Measurements from ENCODE around the gene BACH2.
"Not testable (repeated sequence)": the region's sequence is repeated elsewhere in the genome, so short reads cannot be mapped to it uniquely, and the experiment has no call there.

Gene BACH2

DNA sequence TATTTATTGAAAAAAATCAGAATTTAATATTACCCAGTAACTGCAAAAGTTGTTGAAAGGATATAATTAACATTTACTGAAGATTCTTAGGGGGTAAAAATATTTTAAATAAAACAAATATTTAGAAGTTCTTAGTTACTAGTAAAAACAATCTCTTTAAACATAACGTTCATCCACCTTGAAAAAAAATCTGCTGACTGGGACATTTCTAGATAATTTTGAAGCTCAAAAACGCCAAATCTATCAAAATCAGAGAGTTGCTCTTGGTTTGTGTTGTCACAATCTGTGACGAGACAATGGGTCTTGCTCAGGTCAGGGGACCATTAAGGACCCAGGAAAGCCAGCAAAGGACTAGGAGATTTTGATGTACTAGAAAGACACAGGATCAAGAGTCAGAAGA is 177.0 kb downstream of the BACH2 start:
- DNase-seq: no peak

DNA sequence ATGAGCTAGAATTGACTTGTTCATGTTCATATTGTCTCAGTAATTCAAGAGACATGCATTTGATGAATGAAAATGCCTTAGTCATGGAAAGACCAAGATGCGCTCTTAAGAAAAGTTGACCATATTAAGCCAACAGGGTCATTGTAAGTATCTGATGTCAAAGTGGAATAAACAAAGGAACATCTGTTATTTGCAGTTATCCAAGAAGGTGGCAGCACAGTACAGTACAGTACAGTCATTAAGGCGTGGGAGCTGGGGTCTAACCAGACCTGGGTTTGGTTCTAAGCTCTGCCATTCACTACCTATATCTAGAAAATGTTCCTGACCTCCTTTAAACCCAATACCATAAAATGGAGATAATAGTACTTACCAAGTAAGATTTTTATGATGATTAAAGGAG is 178.1 kb downstream of the BACH2 start:
- no peak for DNase-seq

DNA sequence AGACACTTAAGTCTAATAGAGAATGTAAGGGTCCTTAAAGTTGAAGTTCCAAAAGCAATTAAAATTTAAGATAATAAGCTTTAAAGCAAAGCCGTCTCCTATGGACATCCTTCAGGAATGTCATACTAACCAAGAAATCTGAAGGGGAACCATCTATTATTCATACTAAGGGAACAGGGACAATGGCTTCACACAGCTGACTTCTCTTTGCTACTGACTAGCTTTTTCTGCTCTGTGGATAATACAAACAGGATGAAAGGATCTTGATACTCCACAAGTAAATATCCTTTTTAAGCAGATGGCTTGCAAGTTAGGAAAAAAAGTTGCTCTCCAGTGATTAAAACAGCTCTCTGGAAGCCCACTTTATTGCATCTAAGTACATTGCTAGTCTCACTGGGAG is 178.6 kb downstream of the BACH2 start:
- DNase-seq: no peak

DNA sequence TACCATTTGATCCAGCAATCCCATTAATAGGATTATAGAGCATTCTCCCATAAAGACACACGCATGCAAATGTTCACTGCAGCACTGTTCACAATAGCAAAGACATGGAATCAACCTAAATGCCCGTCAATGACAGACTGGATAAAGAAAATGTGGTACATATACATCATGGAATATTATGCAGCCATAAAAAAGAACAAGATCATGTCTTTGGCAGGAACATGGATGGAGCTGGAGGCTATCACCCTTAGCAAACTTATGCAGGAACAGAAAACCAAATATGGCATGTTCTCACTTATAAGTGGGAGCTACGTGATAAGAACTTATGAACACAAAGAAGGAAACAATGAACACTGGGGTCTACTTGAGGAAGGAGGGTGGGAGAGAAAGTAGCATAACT is 180.5 kb downstream of the BACH2 start:
- not testable (repeated sequence) for DNase-seq

DNA sequence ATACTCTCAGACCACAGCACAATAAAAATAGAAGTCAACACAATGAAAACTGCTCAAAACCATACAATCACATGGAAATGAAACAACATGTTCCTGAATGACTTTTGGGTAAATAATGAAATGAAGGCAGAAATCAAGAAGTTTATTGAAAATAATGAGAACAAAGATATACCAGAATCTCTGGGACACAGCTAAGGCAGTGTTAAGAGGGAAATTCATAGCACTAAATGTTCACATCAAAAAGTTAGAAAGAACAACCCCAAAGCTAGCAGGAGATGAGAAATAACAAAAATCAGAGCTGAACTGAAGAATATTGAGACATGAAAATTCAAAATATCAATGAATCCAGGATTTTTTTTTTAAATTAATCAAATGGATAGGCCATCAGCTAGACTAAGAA is 183.3 kb downstream of the BACH2 start:
- no peak for DNase-seq

DNA sequence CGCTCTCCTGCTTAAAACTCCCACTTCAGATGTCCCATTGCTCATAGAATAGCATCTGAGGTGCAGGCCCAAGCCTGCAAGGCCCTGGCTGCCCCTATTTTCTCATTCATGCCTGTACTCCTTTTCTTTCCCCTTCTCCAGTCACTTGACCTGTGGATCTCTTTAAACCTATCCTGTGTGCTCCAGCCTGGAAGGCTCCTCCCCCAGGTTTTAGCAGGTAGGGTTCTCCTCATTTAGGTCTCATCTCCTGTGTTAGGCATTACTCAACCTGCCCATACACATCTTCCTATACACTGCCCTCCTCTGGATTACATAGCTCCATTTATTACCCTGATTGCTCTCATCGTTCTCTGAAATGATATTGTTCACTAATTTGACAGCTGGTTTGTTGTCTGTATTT is 185.3 kb downstream of the BACH2 start:
- DNase-seq: no peak

DNA sequence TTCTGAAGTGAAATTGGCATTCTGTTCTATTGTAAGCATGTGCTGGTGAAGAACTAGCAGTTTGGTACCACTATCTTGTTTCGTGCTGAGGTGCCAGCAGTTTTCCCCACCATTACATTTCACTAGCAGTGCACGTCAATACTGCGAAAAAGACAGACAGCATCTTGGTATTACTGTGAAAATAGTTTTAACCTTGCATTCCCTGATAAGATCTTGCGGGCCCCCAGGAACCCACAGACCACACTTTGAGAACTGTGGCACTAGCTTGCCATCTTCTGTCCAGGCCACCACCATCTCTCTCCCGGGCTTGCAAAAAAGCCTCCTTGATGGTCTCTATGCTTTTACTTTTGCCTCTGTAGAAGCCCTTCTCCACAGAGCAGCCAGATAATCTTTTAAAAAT is 185.7 kb downstream of the BACH2 start:
- no peak for DNase-seq

DNA sequence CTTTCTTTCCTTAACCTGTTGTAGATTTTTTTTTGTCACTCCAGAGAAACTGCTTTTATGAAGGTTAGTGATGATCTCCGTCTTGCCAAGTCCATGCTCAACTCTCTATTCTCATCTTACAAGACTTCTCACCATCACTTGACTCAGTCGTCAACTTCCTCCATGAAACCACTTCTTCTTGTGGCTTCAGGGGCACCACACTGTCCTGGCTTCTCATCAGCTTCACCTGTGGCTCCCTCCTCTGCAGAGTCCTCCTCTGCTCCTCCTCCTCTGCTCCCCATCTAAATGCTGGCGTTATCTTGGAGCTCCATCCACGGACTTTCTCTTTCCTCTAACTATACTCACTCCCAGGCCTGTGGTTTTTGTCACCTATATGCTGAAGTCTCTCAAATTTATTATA is 187.5 kb downstream of the BACH2 start:
- DNase-seq: no peak

DNA sequence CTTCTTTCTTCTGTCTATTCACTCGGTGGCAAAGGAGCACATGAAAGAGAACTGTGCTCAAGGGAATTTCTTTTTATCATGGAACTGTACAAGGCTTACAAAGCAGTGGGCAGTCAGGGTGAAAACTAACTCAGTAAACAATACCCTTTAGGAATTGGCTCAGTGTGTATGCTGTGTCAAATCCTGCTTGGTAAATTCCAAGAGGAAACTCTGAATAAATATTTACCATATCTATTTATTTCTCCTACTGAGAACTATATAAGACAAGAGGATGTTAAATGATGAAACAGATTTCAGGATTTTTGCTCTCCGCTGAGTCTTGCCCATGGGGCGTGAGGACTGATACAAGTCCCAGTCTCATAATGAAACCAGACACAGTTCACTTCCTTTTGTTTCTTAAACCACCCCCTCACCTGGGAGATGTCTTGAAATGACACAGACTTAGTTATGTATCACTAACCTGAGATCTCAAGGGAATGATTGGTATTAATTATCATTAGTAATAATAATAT is 188.8 kb downstream of the BACH2 start:
- no peak for DNase-seq

DNA sequence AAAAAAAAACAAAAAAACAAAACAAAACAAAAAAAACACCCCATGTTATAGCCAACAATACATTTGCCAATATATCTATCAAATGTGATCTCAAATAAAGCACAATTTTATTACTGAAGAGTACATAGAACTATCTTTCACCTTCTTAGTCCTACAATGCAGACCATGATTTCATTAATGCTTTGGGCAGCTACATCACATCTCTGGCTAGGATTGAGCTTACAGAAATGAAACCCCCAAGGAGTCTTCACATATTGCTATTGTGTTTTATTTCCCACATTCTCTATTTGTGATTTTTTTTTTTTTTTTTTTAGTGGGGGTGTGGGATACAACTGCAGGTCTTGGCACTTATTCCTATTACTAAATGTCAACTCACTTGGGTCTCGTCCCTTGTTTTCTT is 189.3 kb downstream of the BACH2 start:
- no peak for DNase-seq

DNA sequence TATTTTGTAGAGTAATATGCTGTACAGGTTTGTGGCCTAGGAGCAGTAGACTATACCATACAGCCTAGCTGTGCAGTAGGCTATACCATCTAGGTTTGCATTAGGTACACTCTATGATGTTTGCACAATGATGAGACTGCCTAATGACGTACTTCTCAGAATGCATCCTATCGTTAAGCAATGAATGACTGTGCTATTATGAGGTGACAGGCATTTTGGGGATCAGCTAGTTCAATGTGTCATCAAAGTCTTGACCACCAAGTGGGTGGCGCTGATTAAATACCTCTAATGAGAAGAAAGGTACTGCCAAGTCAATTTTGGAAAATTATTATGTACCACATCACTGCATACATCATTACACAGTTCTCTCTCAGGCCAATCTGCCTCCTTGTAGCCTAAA is 190.2 kb downstream of the BACH2 start:
- no peak for DNase-seq

DNA sequence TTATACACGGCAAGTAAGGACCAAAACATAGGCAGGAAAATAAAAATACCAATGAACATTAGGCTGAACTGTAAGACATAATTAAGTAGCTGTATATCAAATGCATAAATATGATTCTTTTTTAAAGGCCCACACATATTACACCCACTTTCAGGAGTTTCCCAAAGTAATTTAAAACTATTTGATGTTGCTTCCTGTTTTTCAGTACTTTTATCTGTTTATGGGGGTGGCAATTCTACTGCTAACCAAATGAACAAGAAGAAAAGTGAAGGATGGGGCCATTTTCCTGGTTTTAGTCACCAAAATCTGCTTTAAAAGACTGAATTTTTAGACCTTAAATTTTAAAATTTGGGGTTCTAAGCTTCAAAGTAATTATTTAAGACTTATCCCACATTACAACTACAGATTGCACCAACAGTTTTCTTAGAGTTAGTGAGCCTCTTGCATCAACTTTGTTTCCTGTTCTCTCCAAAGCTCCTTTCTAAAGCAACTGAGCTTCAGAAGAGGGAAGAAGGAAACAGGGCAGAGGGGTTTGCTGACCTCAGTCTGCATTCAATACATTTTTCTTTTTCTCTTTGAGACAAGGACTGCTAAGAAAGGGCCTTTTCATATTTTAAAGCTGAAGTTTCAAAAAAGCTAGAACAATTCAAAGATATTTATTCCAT is 191.0 kb downstream of the BACH2 start:
- DNase-seq: no peak

DNA sequence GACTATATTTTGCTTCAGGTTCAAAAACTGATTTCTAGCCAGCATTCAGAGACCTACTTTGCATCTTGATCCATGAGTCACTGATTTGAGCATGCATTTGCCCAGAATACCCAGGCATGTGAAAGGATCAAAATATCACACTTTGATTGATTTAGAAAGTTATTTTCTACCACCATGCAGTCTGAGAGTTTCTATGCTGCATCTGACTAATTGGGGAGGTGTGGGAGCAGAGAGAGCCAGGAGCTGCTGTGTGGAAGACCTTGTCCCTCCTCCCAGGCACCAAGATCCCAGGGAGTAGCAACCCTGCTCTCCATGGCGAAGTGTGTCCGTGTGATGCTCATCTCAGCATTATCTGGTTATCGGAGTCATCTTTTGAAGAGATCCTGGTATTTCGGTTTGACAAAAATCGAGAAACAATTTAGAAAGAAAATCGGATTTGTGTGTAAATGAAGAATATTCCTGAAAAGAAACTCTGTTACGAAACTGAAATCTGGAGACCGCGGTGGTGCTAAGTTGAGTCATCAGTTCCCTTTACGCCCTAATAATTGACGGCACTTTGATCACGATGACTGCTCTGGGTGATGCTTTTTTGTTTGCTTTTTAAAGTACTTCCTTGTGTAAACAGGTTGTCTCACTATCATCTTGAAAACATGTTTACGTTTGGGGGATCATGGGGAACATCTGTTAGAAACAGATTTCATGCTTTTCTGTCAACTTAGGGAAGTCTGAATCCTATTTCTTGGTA is 193.4 kb downstream of the BACH2 start:
- DNase-seq: no peak

DNA sequence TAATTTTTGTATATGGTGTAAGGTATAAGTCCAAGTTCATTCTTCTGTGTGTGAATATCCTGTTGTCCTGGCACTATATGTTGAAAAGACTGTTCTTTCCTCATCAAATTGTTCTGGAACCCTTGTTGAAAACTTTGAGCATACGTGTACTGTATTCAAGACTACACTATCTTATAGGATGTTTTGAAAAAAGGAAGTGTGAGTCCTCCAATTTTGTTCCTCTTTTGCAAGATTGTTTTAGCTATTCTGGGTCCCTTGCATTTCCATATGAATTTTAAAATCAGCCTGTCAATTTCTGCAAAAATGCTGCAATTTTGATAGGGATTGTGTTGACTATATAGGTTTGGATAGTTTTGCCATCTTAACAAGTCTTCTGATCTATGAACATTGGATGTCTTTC is 195.2 kb downstream of the BACH2 start:
- DNase-seq: no peak

DNA sequence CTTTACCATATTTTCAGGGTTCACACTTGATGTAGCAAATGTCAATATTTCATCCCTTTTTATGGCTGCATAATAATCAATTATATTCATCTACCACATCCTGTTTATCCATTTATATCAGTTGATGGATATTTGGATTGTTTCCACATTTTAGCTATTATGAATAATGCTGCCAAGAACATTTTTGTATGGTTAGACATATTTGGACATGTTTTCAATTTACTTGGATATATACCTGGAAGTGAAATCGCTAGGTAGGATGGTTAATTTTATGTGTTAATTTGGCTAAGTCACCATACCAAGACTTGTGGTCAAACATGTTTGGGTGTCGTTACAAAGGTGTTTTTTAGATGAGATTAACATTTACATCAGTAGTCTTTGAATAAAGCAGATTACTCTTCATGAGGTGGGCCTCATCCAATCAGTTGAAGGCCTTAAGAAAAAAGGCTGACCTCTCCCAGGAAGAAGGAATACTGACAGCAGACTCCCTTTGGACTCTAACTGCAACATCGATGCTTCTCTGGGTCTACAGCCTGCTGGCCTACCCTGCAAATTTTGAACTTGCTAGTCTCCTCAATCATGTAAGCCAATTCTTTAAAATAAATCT is 196.5 kb downstream of the BACH2 start:
- DNase-seq: no peak

DNA sequence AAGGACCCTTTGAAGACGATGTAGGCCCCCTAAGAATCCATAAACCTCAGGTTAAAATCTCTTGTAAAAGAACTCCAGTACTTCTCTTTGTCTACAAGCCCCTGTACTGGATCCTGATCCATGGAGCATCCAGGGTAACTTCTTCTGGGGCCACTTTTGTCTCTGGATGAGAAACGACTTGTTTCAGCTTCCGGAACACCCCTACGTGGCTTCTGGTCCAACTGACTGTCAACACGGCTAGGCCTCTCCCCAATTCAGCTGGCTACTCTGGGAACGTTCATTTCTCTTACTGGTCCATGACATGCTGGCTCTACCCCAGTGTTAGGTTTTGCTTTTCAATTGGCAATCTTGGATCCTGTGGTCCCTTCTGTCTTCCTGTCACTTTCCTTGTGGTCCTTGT is 198.0 kb downstream of the BACH2 start:
- DNase-seq: peak; percentile 40

DNA sequence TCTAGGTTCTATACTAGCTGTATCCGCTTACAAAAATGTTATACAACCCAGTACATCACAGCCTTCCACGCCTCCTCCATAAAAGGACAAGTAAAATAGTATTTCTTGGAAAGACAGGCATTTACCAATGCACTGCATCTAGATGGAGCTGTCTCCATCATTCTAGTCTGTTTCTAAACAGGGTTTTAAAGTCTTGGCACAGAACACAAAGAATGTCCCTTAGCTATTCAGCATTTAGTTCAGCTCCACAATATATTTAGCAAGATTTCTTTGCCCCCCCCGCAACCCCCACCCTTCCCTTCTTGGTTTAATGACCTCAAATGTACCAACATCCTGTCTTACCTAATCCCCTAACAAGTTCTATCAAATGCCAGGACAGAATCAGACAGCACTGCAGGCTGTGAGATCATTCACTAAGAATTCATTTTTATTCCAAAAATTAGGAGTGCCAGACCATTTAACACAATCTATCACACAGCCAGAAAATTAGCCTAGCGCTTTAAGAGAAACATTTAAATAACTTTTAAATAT is 198.6 kb downstream of the BACH2 start:
- peak; percentile 78 for DNase-seq

DNA sequence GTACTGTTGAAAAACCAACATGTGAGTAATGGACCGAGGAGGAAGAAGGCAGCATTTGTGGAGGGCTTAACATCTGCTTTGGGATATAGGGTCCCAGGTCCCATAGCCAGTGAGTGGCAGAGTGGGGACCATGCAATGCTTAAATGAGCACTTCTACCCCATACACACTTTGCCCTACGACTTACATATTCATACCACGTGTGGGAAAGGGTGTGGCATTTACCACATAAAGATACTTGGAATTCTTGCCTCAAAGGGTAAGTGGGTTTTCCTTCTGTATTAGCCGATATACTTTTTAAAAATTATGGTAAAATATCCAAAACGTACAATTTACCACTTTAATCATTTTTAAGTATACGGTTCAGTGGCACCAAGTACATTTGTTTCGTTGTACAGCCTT is 199.3 kb downstream of the BACH2 start:
- DNase-seq: no peak

DNA sequence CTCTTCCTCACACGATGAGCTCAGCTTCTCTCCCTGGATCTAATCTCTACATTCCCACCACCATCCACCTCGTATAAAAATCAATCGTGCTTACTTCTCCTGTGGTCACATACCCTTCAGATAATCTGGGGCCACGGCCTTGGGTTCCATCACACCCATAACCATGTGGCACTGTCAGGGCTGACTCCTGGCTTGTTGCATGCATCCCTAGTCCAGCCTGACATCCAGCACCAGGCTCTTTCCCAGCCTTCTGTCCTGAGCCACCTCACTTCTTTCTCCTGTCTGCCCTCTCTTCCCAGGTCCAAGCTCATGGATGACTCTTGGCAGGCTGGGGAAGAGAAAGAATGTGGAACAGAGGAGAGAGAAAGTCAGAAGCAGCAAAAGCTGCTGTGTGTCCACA is 199.8 kb downstream of the BACH2 start:
- DNase-seq: no peak

DNA sequence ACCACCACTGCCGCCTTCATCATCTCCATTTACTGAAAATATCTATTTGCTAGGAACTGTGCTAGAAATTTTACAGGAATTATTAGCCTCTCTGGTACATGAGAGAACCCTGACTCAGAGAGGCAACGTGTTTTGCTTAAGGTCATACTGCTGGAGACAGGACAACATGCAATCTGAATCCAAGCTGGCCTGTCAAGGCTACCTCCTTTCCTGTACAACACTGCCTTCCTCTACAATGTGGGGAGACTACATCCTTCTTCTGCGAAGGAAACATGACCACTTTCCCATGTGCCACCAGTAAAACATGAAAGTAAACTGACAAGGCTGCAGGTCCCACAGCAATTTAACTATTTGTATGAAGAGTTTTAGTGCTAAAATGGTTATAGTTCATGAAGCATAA is 200.9 kb downstream of the BACH2 start:
- no peak for DNase-seq

DNA sequence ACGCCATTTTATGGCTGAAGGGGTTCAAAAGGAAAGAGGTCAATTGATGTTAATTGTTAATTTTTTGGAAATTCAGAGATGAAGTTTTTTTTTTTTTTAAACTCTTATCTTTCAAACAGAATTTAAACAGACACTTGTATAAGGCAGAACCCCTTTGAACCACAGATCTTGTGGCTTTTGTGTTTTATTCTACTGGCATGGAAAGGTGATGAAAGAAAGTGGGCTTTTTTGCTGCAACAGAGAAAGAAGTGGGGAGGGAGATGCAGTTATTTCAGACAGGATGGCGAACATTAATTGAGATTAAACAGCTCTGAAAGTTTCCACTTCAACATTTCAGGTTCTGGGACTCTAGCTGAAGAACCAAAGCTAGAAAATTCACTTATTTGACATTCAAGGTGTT is 201.5 kb downstream of the BACH2 start:
- no peak for DNase-seq

DNA sequence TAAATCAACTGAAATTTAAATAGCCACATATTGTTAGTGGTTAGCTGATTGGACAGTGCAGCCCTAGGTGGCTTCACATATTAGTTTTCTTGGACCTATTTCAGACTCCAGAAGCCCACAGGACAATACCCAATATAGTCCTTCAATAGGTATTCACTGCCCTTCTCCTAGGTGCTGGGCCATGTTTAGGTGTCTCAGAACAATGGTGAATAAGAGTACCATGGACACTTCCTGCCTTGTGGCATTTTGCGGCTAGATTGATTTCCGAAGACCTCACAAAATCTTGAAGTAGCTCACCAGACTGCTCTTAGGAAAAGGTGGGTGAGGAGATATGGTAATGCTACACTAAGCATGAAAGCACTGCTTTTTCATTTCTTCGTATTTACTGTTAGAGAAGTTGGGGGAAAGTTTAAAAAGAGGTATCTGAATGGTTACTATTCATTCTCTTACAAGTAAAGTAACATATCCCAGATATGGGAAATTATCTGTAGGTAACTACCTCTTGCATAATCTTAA is 203.0 kb downstream of the BACH2 start:
- no peak for DNase-seq

DNA sequence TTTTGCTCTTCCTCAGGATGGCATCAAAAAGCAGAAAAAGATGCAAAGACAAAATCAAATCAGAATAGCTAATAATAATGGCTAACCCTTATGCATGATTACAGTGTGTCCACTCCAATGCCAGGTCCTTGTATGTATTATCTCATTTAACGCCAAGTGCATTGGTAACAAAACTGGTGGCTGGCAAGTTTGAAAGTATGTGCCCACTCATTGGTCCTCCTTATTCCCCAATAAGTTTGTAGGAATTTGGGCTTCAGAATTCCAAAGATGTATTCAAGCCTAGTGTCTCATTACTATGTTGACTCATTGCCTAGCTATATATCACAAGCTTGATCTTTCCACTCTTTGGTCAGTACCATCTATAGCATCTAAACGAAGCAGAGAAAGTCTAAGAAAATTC is 205.8 kb downstream of the BACH2 start:
- no peak for DNase-seq

DNA sequence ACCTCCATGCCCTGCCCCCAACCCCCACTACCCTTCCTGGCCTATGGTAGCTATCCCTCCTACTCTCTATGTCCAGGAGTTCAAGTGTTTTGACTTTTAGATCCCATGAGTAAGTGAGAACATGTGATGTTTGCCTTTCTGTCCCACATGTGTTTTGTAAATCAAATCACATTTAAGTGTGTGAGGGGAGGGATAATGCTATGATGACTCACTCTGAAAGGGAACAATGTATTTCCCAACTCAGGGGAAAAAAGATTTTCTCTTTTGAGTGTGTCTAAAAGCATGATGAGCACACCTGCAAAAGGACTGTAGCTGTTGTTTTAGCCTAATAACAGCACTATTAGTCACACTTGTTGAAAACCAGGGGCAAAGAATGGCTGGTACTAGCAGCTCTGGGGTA is 208.6 kb downstream of the BACH2 start:
- no peak for DNase-seq

Data from right hindlimb (tissue), 1 donor.